SK-N-SH treated with all-trans-retinoic acid at 6 μM for 48 hours (cell line): ENCODE data around the gene GCG.

Experiments
- ATAC-seq: fragments of 200-7000 bp; cut with Tn5 transposase; 3 replicates; pipeline ENCODE4 v1.9.1; 2020; ENCODE audit warnings: mild to moderate bottlenecking, moderate library complexity
- ARNTL ChIP-seq: fragments of 450-650 bp; formaldehyde crosslinking; IDR thresholded peaks from 2 replicates; pipeline ENCODE4 v1.5.0; 2020; ENCODE audit warnings: low read depth, mild to moderate bottlenecking, moderate library complexity, borderline replicate concordance
- BACH2 ChIP-seq: fragments of 250-450 bp; sonication (Bioruptor Pico); IDR thresholded peaks from 2 replicates; pipeline ENCODE4 v1.9.0; 2021; ENCODE audit warnings: mild to moderate bottlenecking, borderline replicate concordance
- CSDC2 ChIP-seq: fragments of 250-450 bp; sonication (Bioruptor Pico); IDR thresholded peaks from 2 replicates; pipeline ENCODE4 v1.5.0; 2020; ENCODE audit warnings: mild to moderate bottlenecking, moderate library complexity
- ESRRG ChIP-seq: fragments of 250-450 bp; sonication (Bioruptor Pico); IDR thresholded peaks from 2 replicates; pipeline ENCODE4 v1.6.1; 2021; ENCODE audit warnings: mild to moderate bottlenecking
- GLIS3 ChIP-seq: fragments of 250-450 bp; sonication (Bioruptor Pico); IDR thresholded peaks from 2 replicates; pipeline ENCODE4 v1.5.0; 2020; ENCODE audit warnings: mild to moderate bottlenecking, moderate library complexity
- ISL1 ChIP-seq: fragments of 250-450 bp; sonication (Bioruptor Pico); IDR thresholded peaks from 2 replicates; pipeline ENCODE4 v2.1.2; 2022; ENCODE audit warnings: mild to moderate bottlenecking, moderate library complexity
- OSR1 ChIP-seq: fragments of 250-450 bp; sonication (Bioruptor Pico); IDR thresholded peaks from 2 replicates; pipeline ENCODE4 v1.8.0; 2022; ENCODE audit warnings: moderate library complexity, mild to moderate bottlenecking, inconsistent platforms
- PPARA ChIP-seq: fragments of 250-450 bp; sonication (Bioruptor Pico); IDR thresholded peaks from 2 replicates; pipeline ENCODE4 v1.5.0; 2020; ENCODE audit warnings: mild to moderate bottlenecking, borderline replicate concordance
- RARB ChIP-seq: fragments of 250-450 bp; sonication (Bioruptor Pico); IDR thresholded peaks from 2 replicates; pipeline ENCODE4 v1.8.0; 2021; ENCODE audit warnings: mild to moderate bottlenecking, moderate library complexity
- SNAI2 ChIP-seq: fragments of 250-450 bp; sonication (Bioruptor Pico); IDR thresholded peaks from 2 replicates; pipeline ENCODE4 v1.5.0; 2020; ENCODE audit warnings: mild to moderate bottlenecking, moderate library complexity
- TCF4 ChIP-seq: fragments of 250-450 bp; sonication (Bioruptor Pico); IDR thresholded peaks from 2 replicates; pipeline ENCODE4 v1.8.0; 2021; ENCODE audit warnings: mild to moderate bottlenecking, moderate library complexity, borderline replicate concordance
- TOX ChIP-seq: fragments of 250-450 bp; sonication (Bioruptor Pico); IDR thresholded peaks from 2 replicates; pipeline ENCODE4 v1.8.0; 2021; ENCODE audit warnings: mild to moderate bottlenecking, moderate library complexity, borderline replicate concordance
- ZC3H10 ChIP-seq: fragments of 250-450 bp; sonication (Bioruptor Pico); IDR thresholded peaks from 2 replicates; pipeline ENCODE4 v1.5.1; 2021; ENCODE audit warnings: mild to moderate bottlenecking, moderate library complexity
- ZFP3 ChIP-seq: fragments of 250-450 bp; sonication (Bioruptor Pico); IDR thresholded peaks from 2 replicates; pipeline ENCODE4 v1.5.0; 2020; ENCODE audit warnings: mild to moderate bottlenecking, moderate library complexity
- ZFP30 ChIP-seq: fragments of 450-650 bp; formaldehyde crosslinking; IDR thresholded peaks from 2 replicates; pipeline ENCODE4 v1.5.0; 2022; ENCODE audit warnings: mild to moderate bottlenecking, moderate library complexity
- ZNF565 ChIP-seq: fragments of 450-650 bp; formaldehyde crosslinking; conservative IDR thresholded peaks from 2 replicates; pipeline ENCODE4 v1.5.0; 2020; ENCODE audit warnings: low read depth, mild to moderate bottlenecking, moderate library complexity
- ZNF70 ChIP-seq: fragments of 450-650 bp; formaldehyde crosslinking; IDR thresholded peaks from 2 replicates; pipeline ENCODE4 v1.5.0; 2020; ENCODE audit warnings: mild to moderate bottlenecking, moderate library complexity
- ZNF8 ChIP-seq: fragments of 450-650 bp; formaldehyde crosslinking; IDR thresholded peaks from 2 replicates; pipeline ENCODE4 v1.5.0; 2020; ENCODE audit warnings: mild to moderate bottlenecking, moderate library complexity
- TF ChIP-seq, protein P1 (sequence below): fragments of 250-450 bp; sonication (Bioruptor Pico); IDR thresholded peaks from 2 replicates; pipeline ENCODE4 v1.8.0; 2021; ENCODE audit warnings: low read depth, mild to moderate bottlenecking, moderate library complexity, borderline replicate concordance
- TF ChIP-seq, protein P2 (sequence below): fragments of 250-450 bp; sonication (Bioruptor Pico); IDR thresholded peaks from 2 replicates; pipeline ENCODE4 v1.5.1; 2020; ENCODE audit warnings: low read depth, mild to moderate bottlenecking, moderate library complexity
- TF ChIP-seq, protein P3 (sequence below): fragments of 250-450 bp; sonication (Bioruptor Pico); IDR thresholded peaks from 2 replicates; pipeline ENCODE4 v1.8.0; 2020; ENCODE audit warnings: mild to moderate bottlenecking, moderate library complexity, borderline replicate concordance
- TF ChIP-seq, protein P4 (sequence below): fragments of 250-450 bp; sonication (Bioruptor Pico); IDR thresholded peaks from 2 replicates; pipeline ENCODE4 v1.5.1; 2021; ENCODE audit warnings: mild to moderate bottlenecking, moderate library complexity
- TF ChIP-seq, protein P5 (sequence below): fragments of 250-450 bp; sonication (Bioruptor Pico); IDR thresholded peaks from 2 replicates; pipeline ENCODE4 v1.5.0; 2020; ENCODE audit warnings: mild to moderate bottlenecking, moderate library complexity

Gene GCG

DNA sequence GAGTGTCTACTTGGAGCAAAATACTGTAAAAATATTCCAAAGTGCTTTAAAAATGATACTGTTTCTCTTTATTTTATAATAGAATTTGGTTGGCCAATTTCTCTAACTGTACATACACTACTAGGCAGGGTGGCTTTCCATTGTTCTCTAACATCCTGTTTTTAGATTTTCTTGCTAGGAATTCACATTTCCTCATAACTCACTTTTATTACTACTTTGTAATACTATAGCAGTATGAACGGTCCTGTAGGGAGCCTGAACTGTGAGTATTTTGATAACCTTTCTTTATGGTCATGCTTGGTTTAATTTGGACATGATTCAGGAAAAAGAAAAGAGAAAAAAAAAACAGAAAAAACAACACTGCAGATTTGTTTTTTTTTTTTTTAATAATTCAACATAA, 37.8 kb downstream of the GCG start:
- no peak for TF ChIP-seq GLIS3 (CRISPR knock-in tag)
- no peak for TF ChIP-seq TOX (CRISPR knock-in tag)
- no peak for TF ChIP-seq SNAI2
- no peak for TF ChIP-seq ZNF8 (CRISPR knock-in tag)
- no peak for TF ChIP-seq RARB (CRISPR knock-in tag)
- TF ChIP-seq, protein P1, sequence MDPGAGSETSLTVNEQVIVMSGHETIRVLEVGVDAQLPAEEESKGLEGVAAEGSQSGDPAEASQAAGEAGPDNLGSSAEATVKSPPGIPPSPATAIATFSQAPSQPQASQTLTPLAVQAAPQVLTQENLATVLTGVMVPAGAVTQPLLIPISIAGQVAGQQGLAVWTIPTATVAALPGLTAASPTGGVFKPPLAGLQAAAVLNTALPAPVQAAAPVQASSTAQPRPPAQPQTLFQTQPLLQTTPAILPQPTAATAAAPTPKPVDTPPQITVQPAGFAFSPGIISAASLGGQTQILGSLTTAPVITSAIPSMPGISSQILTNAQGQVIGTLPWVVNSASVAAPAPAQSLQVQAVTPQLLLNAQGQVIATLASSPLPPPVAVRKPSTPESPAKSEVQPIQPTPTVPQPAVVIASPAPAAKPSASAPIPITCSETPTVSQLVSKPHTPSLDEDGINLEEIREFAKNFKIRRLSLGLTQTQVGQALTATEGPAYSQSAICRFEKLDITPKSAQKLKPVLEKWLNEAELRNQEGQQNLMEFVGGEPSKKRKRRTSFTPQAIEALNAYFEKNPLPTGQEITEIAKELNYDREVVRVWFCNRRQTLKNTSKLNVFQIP (CRISPR knock-in tag), result no peak
- TF ChIP-seq ESRRG (CRISPR knock-in tag), result no peak
- no peak for TF ChIP-seq ZNF565 (CRISPR knock-in tag)
- TF ChIP-seq TCF4 (CRISPR knock-in tag), result no peak
- TF ChIP-seq, protein P2, sequence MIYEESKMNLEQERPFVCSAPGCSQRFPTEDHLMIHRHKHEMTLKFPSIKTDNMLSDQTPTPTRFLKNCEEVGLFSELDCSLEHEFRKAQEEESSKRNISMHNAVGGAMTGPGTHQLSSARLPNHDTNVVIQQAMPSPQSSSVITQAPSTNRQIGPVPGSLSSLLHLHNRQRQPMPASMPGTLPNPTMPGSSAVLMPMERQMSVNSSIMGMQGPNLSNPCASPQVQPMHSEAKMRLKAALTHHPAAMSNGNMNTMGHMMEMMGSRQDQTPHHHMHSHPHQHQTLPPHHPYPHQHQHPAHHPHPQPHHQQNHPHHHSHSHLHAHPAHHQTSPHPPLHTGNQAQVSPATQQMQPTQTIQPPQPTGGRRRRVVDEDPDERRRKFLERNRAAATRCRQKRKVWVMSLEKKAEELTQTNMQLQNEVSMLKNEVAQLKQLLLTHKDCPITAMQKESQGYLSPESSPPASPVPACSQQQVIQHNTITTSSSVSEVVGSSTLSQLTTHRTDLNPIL, result no peak
- ATAC-seq, result no peak

DNA sequence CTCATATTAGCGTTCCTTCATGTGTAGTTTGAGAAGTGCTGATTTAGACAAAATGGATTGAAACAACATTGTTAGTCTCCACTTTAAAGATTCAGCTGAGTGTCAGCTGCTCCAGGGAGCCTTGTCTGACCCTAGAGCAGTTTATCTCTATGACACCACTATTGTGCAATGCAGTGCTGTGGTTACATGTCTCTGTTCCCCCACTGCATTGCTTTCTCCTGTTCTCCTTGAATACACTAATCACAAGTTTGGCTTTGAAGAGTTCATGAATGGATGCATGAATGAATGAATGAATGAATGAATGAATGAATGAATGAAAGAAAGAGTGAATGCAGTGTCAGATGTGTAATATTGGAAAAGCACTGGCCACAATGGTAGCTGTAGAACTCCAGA, 38.3 kb downstream of the GCG start:
- ATAC-seq, result no peak
- TF ChIP-seq ZFP3 (CRISPR knock-in tag), result no peak
- TF ChIP-seq, protein P2, result no peak
- TF ChIP-seq ESRRG (CRISPR knock-in tag), result no peak
- TF ChIP-seq ZC3H10, result no peak
- TF ChIP-seq, all 23 proteins: peak for 0

DNA sequence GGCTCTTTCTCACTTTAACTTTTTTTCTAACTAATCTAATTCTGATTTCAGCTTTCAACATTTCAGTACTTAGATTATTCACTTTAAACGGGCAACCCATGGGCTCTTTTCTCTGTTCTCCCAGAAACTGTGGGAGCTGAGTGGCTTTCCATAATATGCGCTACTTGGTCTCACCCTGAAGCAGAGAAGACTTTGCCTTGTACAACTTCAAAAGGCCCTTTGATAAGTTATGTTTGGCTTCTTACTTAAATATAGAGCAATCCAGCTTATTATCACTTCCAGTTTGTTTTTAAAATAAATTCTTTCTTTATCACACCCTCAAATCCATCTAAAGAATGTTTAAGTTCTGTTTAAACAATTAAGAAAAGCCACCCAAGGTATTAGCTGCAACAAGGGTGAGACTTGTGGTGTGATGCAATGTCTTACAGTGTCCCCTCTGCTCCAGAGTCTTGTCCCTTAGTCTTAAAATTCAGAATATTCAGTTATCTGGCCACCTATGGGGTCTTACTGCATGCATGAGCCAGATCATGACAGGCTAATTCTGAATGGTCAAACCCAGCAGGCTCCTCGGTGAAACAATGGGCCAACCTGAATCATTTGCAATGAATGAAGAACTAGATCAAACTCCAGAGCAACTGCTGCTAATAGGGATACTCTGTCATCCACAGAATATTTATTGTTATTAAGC, 38.8 kb downstream of the GCG start:
- TF ChIP-seq TCF4 (CRISPR knock-in tag) (no peak), ZC3H10 (no peak), ZFP30 (CRISPR knock-in tag) (no peak), ZNF70 (CRISPR knock-in tag) (no peak), ARNTL (CRISPR knock-in tag) (no peak), PPARA (no peak), ISL1 (CRISPR knock-in tag) (no peak), BACH2 (CRISPR knock-in tag) (no peak), ZNF8 (CRISPR knock-in tag) (no peak), OSR1 (CRISPR knock-in tag) (no peak), RARB (CRISPR knock-in tag) (no peak), ZNF565 (CRISPR knock-in tag) (no peak), ZFP3 (CRISPR knock-in tag) (no peak), CSDC2 (no peak), SNAI2 (no peak), TOX (CRISPR knock-in tag) (no peak)
- TF ChIP-seq, protein P3, sequence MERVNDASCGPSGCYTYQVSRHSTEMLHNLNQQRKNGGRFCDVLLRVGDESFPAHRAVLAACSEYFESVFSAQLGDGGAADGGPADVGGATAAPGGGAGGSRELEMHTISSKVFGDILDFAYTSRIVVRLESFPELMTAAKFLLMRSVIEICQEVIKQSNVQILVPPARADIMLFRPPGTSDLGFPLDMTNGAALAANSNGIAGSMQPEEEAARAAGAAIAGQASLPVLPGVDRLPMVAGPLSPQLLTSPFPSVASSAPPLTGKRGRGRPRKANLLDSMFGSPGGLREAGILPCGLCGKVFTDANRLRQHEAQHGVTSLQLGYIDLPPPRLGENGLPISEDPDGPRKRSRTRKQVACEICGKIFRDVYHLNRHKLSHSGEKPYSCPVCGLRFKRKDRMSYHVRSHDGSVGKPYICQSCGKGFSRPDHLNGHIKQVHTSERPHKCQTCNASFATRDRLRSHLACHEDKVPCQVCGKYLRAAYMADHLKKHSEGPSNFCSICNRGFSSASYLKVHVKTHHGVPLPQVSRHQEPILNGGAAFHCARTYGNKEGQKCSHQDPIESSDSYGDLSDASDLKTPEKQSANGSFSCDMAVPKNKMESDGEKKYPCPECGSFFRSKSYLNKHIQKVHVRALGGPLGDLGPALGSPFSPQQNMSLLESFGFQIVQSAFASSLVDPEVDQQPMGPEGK (CRISPR knock-in tag), result no peak
- TF ChIP-seq, protein P4, sequence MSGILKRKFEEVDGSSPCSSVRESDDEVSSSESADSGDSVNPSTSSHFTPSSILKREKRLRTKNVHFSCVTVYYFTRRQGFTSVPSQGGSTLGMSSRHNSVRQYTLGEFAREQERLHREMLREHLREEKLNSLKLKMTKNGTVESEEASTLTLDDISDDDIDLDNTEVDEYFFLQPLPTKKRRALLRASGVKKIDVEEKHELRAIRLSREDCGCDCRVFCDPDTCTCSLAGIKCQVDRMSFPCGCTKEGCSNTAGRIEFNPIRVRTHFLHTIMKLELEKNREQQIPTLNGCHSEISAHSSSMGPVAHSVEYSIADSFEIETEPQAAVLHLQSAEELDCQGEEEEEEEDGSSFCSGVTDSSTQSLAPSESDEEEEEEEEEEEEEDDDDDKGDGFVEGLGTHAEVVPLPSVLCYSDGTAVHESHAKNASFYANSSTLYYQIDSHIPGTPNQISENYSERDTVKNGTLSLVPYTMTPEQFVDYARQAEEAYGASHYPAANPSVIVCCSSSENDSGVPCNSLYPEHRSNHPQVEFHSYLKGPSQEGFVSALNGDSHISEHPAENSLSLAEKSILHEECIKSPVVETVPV (CRISPR knock-in tag), result no peak
- TF ChIP-seq, protein P2, result no peak
- TF ChIP-seq, protein P5, sequence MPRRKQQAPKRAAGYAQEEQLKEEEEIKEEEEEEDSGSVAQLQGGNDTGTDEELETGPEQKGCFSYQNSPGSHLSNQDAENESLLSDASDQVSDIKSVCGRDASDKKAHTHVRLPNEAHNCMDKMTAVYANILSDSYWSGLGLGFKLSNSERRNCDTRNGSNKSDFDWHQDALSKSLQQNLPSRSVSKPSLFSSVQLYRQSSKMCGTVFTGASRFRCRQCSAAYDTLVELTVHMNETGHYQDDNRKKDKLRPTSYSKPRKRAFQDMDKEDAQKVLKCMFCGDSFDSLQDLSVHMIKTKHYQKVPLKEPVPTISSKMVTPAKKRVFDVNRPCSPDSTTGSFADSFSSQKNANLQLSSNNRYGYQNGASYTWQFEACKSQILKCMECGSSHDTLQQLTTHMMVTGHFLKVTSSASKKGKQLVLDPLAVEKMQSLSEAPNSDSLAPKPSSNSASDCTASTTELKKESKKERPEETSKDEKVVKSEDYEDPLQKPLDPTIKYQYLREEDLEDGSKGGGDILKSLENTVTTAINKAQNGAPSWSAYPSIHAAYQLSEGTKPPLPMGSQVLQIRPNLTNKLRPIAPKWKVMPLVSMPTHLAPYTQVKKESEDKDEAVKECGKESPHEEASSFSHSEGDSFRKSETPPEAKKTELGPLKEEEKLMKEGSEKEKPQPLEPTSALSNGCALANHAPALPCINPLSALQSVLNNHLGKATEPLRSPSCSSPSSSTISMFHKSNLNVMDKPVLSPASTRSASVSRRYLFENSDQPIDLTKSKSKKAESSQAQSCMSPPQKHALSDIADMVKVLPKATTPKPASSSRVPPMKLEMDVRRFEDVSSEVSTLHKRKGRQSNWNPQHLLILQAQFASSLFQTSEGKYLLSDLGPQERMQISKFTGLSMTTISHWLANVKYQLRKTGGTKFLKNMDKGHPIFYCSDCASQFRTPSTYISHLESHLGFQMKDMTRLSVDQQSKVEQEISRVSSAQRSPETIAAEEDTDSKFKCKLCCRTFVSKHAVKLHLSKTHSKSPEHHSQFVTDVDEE, result no peak
- ATAC-seq, result no peak
